ENCODE results near the gene PHACTR3.

PHACTR3 gene

GRCh38 chr20:59650418-59650817 is 46.1 kb downstream of the PHACTR3 start:
- no peak for DNase-seq

GRCh38 chr20:59652381-59652780 is 48.0 kb downstream of the PHACTR3 start:
- DNase-seq: no peak

GRCh38 chr20:59656417-59656816 is 52.1 kb downstream of the PHACTR3 start:
- DNase-seq: no peak

GRCh38 chr20:59657459-59658046 is 53.2 kb downstream of the PHACTR3 start:
- DNase-seq: no peak

GRCh38 chr20:59660471-59660870 is 56.1 kb downstream of the PHACTR3 start:
- no peak for DNase-seq

- DNase-seq: no peak
These were observed 56.8 kb downstream of the PHACTR3 start for GRCh38 chr20:59661153-59661552.

GRCh38 chr20:59661621-59662020 is 57.3 kb downstream of the PHACTR3 start:
- DNase-seq: no peak

GRCh38 chr20:59662161-59662560 is 57.8 kb downstream of the PHACTR3 start:
- DNase-seq: no peak

- no peak for DNase-seq
These were observed 58.6 kb downstream of the PHACTR3 start for GRCh38 chr20:59662856-59663512.

- DNase-seq: no peak
These were observed 59.2 kb downstream of the PHACTR3 start for GRCh38 chr20:59663513-59664060.

GRCh38 chr20:59664421-59664941 is 60.1 kb downstream of the PHACTR3 start:
- DNase-seq: no peak

GRCh38 chr20:59665656-59666555 is 61.6 kb downstream of the PHACTR3 start:
- no peak for DNase-seq

- DNase-seq: no peak
These were observed 62.2 kb downstream of the PHACTR3 start for GRCh38 chr20:59666586-59666985.

GRCh38 chr20:59667131-59667530 is 62.8 kb downstream of the PHACTR3 start:
- DNase-seq: no peak

GRCh38 chr20:59667981-59668515 is 63.7 kb downstream of the PHACTR3 start:
- no peak for DNase-seq

GRCh38 chr20:59668926-59669850 is 64.8 kb downstream of the PHACTR3 start:
- DNase-seq: no peak

GRCh38 chr20:59670786-59671492 is 66.6 kb downstream of the PHACTR3 start:
- DNase-seq: no peak

- DNase-seq: no peak
These were observed 67.5 kb downstream of the PHACTR3 start for GRCh38 chr20:59671661-59672471.

- DNase-seq: no peak
These were observed 68.2 kb downstream of the PHACTR3 start for GRCh38 chr20:59672576-59672975.

GRCh38 chr20:59673288-59673997 is 69.1 kb downstream of the PHACTR3 start:
- no peak for DNase-seq

Data from kidney glomerular epithelial cell (primary cell).